HFFc6 (cell line): ENCODE results near the gene ZNF778. TPM values are rescaled to one million over a fixed set of nuclear protein-coding genes. Genes with fewer than 3 reads are reported as not detected.

ENCODE experiments used
- DNase-seq: peaks from one replicate; pipeline ENCODE4 v3.0.0-alpha.2; 2018
- H3K27ac Mint-ChIP-seq: 2 replicates; pipeline ENCODE4 v1.8.0; 2020; ENCODE audit warnings: mild to moderate bottlenecking, mixed read lengths
- H3K27me3 Mint-ChIP-seq: 2 replicates; pipeline ENCODE4 v1.8.0; 2021; ENCODE audit warnings: mild to moderate bottlenecking, moderate library complexity, mixed read lengths; ENCODE audit not compliant: insufficient read depth
- H3K36me3 Mint-ChIP-seq: 2 replicates; pipeline ENCODE4 v1.8.0; 2021; ENCODE audit warnings: low read depth, mixed read lengths
- H3K4me1 Mint-ChIP-seq: 2 replicates; pipeline ENCODE4 v1.8.0; 2020; ENCODE audit warnings: low read depth, mixed read lengths
- H3K4me3 Mint-ChIP-seq: 2 replicates; pipeline ENCODE4 v1.8.0; 2020; ENCODE audit warnings: mild to moderate bottlenecking, moderate library complexity, mixed read lengths
- H3K9me3 Mint-ChIP-seq: 2 replicates; pipeline ENCODE4 v1.8.0; 2020; ENCODE audit warnings: mild to moderate bottlenecking, mixed read lengths
- total RNA-seq, 6 experiments: library from RNA; stranded (reverse); fragmentation: NEBNext Ultra II Directional; extraction: Animal tissue kit (Norgen Biotek cat#: 25700); gene quantifications; 2 replicates in 1 of 6; 3 replicates in 5 of 6; pipeline ENCODE4 v1.2.3, GENCODE V29; 2021
- TF ChIP-seq, protein P1 (sequence below): fragments of 200-600 bp; sonication (generic); IDR thresholded peaks from 2 replicates; pipeline ENCODE4 v1.5.0; 2021; ENCODE audit warnings: antibody characterized with exemption, mild to moderate bottlenecking

The ZNF778 gene
- total RNA-seq, 6 experiments from 2014 or later: 6.8 to 8.1 (median 7.5) TPM

DNA sequence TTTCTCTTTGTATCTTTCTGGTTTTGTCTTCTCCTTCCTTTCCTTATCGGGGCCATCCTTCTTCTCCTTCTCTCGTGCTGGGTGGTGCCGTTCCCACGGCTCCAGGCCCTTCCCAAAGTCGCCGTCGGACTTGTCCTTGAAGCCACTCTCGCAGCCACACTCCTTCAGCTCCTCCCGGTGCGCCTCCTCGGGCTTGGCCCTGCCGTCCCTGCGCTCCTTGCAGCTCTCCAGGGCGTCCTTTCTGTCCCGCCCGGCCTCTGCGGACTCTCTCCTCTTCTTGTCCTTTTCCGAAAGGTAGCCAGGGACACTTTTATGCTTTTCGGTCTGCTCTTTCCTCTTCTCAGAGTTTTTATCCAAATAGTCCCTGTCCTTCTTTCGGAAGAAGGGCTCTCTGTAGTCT lies 65.9 kb downstream of the ZNF778 start:
- TF ChIP-seq, protein P1, sequence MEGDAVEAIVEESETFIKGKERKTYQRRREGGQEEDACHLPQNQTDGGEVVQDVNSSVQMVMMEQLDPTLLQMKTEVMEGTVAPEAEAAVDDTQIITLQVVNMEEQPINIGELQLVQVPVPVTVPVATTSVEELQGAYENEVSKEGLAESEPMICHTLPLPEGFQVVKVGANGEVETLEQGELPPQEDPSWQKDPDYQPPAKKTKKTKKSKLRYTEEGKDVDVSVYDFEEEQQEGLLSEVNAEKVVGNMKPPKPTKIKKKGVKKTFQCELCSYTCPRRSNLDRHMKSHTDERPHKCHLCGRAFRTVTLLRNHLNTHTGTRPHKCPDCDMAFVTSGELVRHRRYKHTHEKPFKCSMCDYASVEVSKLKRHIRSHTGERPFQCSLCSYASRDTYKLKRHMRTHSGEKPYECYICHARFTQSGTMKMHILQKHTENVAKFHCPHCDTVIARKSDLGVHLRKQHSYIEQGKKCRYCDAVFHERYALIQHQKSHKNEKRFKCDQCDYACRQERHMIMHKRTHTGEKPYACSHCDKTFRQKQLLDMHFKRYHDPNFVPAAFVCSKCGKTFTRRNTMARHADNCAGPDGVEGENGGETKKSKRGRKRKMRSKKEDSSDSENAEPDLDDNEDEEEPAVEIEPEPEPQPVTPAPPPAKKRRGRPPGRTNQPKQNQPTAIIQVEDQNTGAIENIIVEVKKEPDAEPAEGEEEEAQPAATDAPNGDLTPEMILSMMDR: no peak
- Mint-ChIP-seq H3K4me1 (no peaks in the 10 kb centered on the region), H3K27ac (no peak overlapping the region), H3K36me3 (peaks cover 11% of the 10 kb centered on the region), H3K9me3 (no peaks in the 10 kb centered on the region), H3K27me3 (peaks cover 2% of the 10 kb centered on the region; the same call in 1 of the 2 replicates), H3K4me3 (no peak overlapping the region)
- no peak for DNase-seq

DNA sequence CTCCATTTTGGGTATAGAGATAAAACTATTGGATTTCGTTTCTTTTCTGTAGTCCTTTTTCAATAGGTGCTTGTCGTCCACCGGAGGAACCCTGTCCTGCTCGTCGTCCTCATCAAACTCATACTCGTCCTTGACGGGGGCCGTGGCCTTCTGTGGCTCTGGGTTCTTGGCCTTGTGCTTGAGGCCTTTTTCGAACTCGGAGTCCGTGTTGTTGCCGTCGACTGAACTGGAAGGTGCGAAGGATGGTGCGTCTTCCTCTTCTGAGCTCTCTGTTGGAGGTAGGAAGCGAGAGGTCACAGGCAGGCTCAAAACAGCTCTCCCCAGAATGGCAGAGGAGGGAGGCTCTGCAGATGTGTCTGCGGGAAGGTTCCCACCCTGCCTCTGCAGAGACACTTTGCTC lies 67.9 kb downstream of the ZNF778 start:
- Mint-ChIP-seq H3K4me3 (no peak overlapping the region), H3K9me3 (no peaks in the 10 kb centered on the region), H3K27ac (no peak overlapping the region), H3K4me1 (peaks cover 6% of the 10 kb centered on the region; the same call in 1 of the 2 replicates), H3K36me3 (peaks cover 17% of the 10 kb centered on the region), H3K27me3 (peaks cover 6% of the 10 kb centered on the region; the same call in 1 of the 2 replicates)
- TF ChIP-seq, protein P1: no peak
- no peak for DNase-seq

DNA sequence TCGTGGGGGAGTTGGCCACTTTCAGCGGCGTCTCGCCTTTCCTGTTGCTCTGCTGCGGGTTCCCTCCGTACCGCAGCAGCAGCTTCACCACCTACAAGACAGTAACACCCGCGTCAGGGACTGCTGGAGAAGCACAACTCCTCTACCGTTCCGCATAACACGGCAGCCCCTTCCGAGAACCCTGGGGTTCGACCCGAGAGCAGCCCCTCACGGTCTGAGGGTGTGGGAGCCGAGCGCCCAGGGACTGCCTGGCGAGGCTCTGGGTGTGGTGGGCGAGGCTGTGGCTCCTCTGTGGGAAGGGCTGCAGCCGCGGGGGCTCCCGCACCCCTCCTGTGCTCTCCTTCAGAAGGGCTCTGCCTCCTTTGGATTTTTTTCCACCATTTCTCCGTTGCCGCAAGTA lies 68.6 kb downstream of the ZNF778 start:
- Mint-ChIP-seq H3K9me3 (no peaks in the 10 kb centered on the region), H3K36me3 (peaks cover 11% of the 10 kb centered on the region), H3K27ac (no peak overlapping the region), H3K4me1 (peaks cover 6% of the 10 kb centered on the region; the same call in 1 of the 2 replicates), H3K4me3 (no peak overlapping the region), H3K27me3 (peaks cover 6% of the 10 kb centered on the region; the same call in 1 of the 2 replicates)
- TF ChIP-seq, protein P1: no peak
- no peak for DNase-seq

Other genes starting within 250 kb of the ZNF778 start
- gene CBFA2T3, start 240.5 kb upstream of the ZNF778 start, total RNA-seq: not detected
- 10 to 100 TPM; 18.4 to 24.2 (median 21.2) TPM for gene ACSF3, start 123.9 kb upstream of the ZNF778 start, total RNA-seq
- gene CDH15, start 46.0 kb upstream of the ZNF778 start, total RNA-seq: under 1 TPM in 2 of 6 experiments, not detected in 4; 0.05 to 0.07 TPM
- not detected for gene SLC22A31, start 17.2 kb upstream of the ZNF778 start, total RNA-seq